ENCODE measurements around the gene HMGCS2.
"Not testable (repeated sequence)": the region's sequence is repeated elsewhere in the genome, so short reads cannot be mapped to it uniquely, and the experiment has no call there.

The HMGCS2 gene

DNA sequence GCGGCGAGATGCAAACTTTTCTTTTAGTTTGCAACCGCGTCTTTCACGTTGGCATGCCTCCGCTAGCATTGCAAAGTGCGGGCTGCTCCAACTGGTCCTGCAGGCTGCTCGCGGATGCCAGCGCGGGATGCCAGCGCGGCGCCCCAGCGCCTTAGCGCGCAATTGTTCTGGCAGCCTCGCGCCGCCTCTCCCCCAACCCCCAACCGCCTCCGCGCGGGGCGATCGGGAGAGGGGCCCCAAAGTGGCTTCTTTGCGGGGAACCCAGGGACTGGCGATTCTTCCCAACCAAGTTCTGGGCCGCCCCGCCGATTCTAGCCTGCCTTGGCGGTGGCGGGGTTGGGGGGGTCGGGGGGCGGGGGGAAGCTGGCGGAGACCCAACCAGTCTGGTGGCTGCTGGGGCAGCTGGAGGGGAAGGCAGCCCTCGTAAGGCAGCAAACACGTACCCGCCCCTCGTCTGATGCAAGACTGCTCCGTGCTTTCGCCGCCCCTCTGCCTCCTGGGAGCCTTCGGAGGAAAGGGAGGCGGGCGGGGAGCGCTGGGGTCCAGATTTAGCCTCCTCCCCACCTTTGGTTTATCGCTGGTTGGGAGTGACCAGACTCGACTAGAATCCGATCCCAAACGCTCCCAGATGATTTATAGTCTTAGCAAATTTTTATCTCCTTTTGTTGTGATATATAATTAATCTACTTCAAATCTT lies 56.2 kb downstream of the HMGCS2 start:
- TF ChIP-seq SUZ12 (IDR thresholded peaks at IDR 0.05): no peak
- TF ChIP-seq, protein P1, sequence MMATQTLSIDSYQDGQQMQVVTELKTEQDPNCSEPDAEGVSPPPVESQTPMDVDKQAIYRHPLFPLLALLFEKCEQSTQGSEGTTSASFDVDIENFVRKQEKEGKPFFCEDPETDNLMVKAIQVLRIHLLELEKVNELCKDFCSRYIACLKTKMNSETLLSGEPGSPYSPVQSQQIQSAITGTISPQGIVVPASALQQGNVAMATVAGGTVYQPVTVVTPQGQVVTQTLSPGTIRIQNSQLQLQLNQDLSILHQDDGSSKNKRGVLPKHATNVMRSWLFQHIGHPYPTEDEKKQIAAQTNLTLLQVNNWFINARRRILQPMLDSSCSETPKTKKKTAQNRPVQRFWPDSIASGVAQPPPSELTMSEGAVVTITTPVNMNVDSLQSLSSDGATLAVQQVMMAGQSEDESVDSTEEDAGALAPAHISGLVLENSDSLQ (IDR thresholded peaks at IDR 0.05): peak; percentile 83
- POLR2A ChIA-PET: interaction anchor here (1.2 to 2.7 kb wide), 19 partner anchors 9 to 467 kb away, joined by 3 to 27 read pairs (median 6); partner anchors contain the start of gene ZNF697
- CTCF ChIA-PET: interaction anchor here (1.0 to 1.6 kb wide), 3 partner anchors 17 to 65 kb away, joined by 4 to 6 read pairs (median 5); partner anchors contain the start of gene ZNF697
- peak; percentile 86 for DNase-seq (ENCODE audit: extremely low spot score)

DNA sequence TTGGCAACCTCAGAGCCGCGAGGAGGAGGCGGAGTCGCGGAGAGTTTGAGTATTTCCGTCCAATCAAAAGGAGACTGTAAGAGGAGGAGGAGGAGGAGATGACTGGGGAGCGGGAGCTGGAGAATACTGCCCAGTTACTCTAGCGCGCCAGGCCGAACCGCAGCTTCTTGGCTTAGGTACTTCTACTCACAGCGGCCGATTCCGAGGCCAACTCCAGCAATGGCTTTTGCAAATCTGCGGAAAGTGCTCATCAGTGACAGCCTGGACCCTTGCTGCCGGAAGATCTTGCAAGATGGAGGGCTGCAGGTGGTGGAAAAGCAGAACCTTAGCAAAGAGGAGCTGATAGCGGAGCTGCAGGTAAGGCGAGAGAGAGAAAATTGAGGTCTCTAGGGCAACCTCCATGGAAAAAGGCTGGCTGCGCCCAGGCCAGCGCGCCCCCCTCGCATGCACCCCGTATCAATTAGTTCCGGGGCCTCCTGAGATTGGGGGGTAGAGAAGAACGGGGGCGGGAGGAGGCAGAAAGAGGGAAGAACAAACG lies 56.8 kb downstream of the HMGCS2 start, which contains the start of gene PHGDH:
PHGDH (plus strand) TSS at position 131 of the 538 bp plus-strand sequence; CDS start at position 220, 89 bp downstream.
- DNase-seq (ENCODE audit: extremely low spot score): peak; percentile 93
- CTCF ChIA-PET: interaction anchor here (1.0 to 1.6 kb wide), 3 partner anchors 17 to 64 kb away, joined by 4 to 6 read pairs (median 5); partner anchors contain the start of gene ZNF697
- peak; percentile 41 for TF ChIP-seq L3MBTL2 (conservative IDR thresholded peaks at IDR 0.05)
- no peak for TF ChIP-seq LEF1 (IDR thresholded peaks at IDR 0.05; ENCODE audit: borderline replicate concordance)
- TF ChIP-seq ELF4 (IDR thresholded peaks at IDR 0.05): peak; percentile 53; the same call in 1 of the 2 replicates
- no peak for TF ChIP-seq FOXM1 (IDR thresholded peaks at IDR 0.05; ENCODE audit: borderline replicate concordance)
- no peak for TF ChIP-seq TARDBP (IDR thresholded peaks at IDR 0.05)
- no peak for TF ChIP-seq FOXK2 (IDR thresholded peaks at IDR 0.05)
- POLR2A ChIA-PET: interaction anchor here (0.6 to 2.7 kb wide), 29 partner anchors 9 to 468 kb away, joined by 3 to 27 read pairs (median 5); partner anchors contain the start of genes SEC22B and ZNF697

DNA sequence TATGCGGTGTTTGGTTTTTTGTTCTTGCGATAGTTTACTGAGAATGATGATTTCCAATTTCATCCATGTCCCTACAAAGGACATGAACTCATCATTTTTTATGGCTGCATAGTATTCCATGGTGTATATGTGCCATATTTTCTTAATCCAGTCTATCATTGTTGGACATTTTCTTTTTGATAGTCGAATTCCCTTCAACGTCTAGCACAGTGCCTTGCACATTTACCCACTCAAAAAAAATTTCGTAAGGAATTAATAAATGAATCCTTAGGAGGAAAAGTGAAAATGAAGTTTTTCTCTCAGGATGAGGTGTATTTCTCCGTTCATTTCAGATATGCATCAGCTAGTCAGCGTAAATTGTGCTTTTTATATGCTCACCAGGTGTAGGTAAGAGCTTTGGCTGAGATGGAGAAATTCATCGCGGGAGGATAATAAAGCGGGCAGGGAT lies 57.3 kb downstream of the HMGCS2 start:
- CTCF ChIA-PET: interaction anchor here (1.0 to 1.6 kb wide), 3 partner anchors 16 to 63 kb away, joined by 4 to 5 read pairs (median 5); partner anchors contain the start of gene ZNF697

DNA sequence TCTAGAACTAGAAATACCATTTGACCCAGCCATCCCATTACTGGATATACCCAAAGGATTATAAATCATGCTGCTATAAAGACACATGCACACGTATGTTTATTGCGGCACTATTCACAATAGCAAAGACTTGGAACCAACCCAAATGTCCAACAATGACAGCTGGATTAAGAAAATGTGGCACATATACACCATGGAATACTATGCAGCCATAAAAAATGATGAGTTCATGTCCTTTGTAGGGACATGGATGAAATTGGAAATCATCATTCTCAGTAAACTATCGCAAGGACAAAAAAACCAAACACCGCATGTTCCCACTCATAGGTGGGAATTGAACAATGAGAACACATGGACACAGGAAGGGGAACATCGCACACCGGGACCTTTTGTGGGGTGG lies 62.1 kb downstream of the HMGCS2 start:
- POLR2A ChIA-PET; CTCF ChIA-PET; DNase-seq (ENCODE audit: extremely low spot score): not testable (repeated sequence)

More for the DNA sequence above, 57.3 kb downstream of the HMGCS2 start:
- DNase-seq (ENCODE audit: extremely low spot score): not testable (repeated sequence)
- POLR2A ChIA-PET: interaction anchor here (0.6 to 2.7 kb wide), 29 partner anchors 8 to 468 kb away, joined by 3 to 27 read pairs (median 5); partner anchors contain the start of genes SEC22B and ZNF697

DNA sequence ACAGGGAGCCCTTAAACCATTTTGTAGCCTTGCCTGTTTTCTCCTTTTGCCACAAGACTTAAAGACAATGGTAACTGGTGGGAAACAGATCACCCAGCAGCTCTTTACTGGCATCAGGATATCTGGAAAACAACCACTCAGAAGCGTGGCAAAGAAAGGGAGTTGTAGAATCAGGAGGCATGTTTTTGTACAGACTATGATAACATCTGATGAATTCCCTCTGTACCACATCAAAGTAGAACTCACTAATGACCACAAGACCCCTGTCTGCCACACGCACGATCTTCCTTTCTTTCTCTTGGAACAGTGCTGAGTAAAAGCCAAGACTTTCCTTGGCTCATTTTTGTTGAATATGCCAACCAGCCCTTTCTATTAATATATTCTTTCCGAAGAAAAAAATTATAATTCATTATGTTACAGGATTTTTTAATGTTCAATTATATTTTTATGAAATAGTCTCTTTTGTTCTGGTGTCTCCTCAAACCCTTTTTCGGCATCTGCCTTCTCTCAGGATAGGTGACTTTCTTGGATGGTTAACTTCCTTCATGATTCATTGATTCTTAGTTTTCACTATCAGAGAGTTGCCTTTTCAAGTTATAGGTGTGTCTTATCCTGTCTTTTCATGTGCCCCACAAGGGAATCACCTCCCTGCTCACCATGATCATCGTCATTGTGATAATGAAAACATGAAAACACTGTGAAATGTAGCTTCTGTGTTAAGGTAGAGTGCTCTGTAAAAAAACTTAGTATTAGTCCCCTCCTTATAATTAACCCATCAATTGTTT lies 64.8 kb downstream of the HMGCS2 start:
- TF ChIP-seq LEF1 (IDR thresholded peaks at IDR 0.05; ENCODE audit: borderline replicate concordance) (no peak), HDGF (IDR thresholded peaks at IDR 0.05; ENCODE audit: borderline replicate concordance) (no peak), CTBP1 (IDR thresholded peaks at IDR 0.05; ENCODE audit: borderline replicate concordance) (no peak), SUZ12 (IDR thresholded peaks at IDR 0.05) (no peak), ZNF384 (IDR thresholded peaks at IDR 0.05) (no peak), NFRKB (IDR thresholded peaks at IDR 0.05) (no peak), ARNT (IDR thresholded peaks at IDR 0.05) (no peak), ELF4 (IDR thresholded peaks at IDR 0.05) (no peak), BHLHE40 (IDR thresholded peaks at IDR 0.05; ENCODE audit: borderline replicate concordance) (no peak), TARDBP (IDR thresholded peaks at IDR 0.05) (no peak), SP1 (IDR thresholded peaks at IDR 0.05) (no peak), FOXK2 (IDR thresholded peaks at IDR 0.05) (no peak), FOXA1 (IDR thresholded peaks at IDR 0.05) (no peak), FOXM1 (IDR thresholded peaks at IDR 0.05; ENCODE audit: borderline replicate concordance) (no peak), L3MBTL2 (conservative IDR thresholded peaks at IDR 0.05) (no peak)
- TF ChIP-seq, protein P1 (IDR thresholded peaks at IDR 0.05): no peak
- DNase-seq (ENCODE audit: extremely low spot score): no peak
- ChIA-PET CTCF (no interaction called here), POLR2A (interaction anchor here (1.2 kb wide), 1 partner anchor 8 kb away, joined by 8 read pairs; the partner anchor contains the start of gene PHGDH)

DNA sequence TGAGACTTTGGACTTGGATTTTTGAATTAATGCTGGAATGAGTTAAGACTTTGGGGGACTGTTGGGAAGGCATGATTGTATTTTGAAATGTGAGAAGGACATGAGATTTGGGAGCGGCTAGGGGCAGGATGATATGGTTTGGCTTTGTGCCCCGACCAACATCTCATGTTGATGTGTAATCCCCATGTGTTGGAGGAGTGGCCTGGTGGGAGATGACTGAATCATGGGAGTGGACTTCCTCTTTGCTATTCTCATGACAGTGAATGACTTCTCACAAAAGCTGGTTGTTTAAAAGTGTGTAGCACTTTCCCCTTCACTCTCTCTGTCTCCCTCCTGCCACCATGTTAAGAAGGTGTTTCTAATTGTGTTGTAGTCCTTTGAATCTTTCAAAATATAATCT lies 66.3 kb downstream of the HMGCS2 start:
- POLR2A ChIA-PET: no interaction called here
- CTCF ChIA-PET: no interaction called here
- no peak for TF ChIP-seq TARDBP (IDR thresholded peaks at IDR 0.05)
- TF ChIP-seq, protein P1 (IDR thresholded peaks at IDR 0.05): no peak
- TF ChIP-seq CTBP1 (IDR thresholded peaks at IDR 0.05; ENCODE audit: borderline replicate concordance): no peak
- no peak for TF ChIP-seq LEF1 (IDR thresholded peaks at IDR 0.05; ENCODE audit: borderline replicate concordance)
- TF ChIP-seq L3MBTL2 (conservative IDR thresholded peaks at IDR 0.05): no peak
- TF ChIP-seq ELF4 (IDR thresholded peaks at IDR 0.05): no peak
- no peak for TF ChIP-seq BHLHE40 (IDR thresholded peaks at IDR 0.05; ENCODE audit: borderline replicate concordance)
- TF ChIP-seq SUZ12 (IDR thresholded peaks at IDR 0.05): no peak
- no peak for TF ChIP-seq NFRKB (IDR thresholded peaks at IDR 0.05)
- no peak for TF ChIP-seq FOXM1 (IDR thresholded peaks at IDR 0.05; ENCODE audit: borderline replicate concordance)
- no peak for TF ChIP-seq ARNT (IDR thresholded peaks at IDR 0.05)
- no peak for TF ChIP-seq FOXK2 (IDR thresholded peaks at IDR 0.05)
- TF ChIP-seq ZNF384 (IDR thresholded peaks at IDR 0.05): no peak
- TF ChIP-seq FOXA1 (IDR thresholded peaks at IDR 0.05): no peak
- no peak for TF ChIP-seq HDGF (IDR thresholded peaks at IDR 0.05; ENCODE audit: borderline replicate concordance)
- DNase-seq (ENCODE audit: extremely low spot score): no peak
